Smooth muscle cell of the umbilical artery (primary cell): ENCODE measurements around the gene SPEM3. TPM values are rescaled to one million over a fixed set of nuclear protein-coding genes. Genes with fewer than 3 reads are reported as not detected.

Experiments used
- total RNA-seq: library from RNA; depleted of rRNA; stranded (reverse); fragments of >200 nt; gene quantifications from 2 replicates; pipeline ENCODE4 v1.2.3, GENCODE V29; 2014

SPEM3 gene
- not detected in 2 replicates for total RNA-seq

DNA sequence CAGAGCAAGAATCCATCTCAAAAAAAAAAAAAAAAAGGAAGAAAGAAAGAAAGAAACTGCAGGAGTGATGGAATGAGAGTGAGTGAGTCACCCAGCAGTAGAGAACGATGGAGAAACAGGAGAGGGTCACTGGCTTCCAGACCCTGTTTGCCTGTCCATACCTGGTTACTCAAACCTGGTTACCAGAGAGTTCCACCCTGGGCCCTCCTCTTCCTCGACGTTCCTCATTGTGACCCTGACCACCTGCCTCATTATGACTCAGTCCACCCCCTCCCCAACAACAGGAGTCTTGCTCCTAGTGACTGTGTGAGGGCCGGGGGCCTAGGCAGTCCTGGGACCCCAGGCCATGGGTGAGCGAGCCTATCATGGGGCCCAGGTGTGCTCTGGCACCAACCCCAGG lies at the start of gene SPEM3:
SPEM3 (plus strand) TSS at position 301 of the 400 bp plus-strand sequence; CDS start at position 347, 46 bp downstream.

DNA sequence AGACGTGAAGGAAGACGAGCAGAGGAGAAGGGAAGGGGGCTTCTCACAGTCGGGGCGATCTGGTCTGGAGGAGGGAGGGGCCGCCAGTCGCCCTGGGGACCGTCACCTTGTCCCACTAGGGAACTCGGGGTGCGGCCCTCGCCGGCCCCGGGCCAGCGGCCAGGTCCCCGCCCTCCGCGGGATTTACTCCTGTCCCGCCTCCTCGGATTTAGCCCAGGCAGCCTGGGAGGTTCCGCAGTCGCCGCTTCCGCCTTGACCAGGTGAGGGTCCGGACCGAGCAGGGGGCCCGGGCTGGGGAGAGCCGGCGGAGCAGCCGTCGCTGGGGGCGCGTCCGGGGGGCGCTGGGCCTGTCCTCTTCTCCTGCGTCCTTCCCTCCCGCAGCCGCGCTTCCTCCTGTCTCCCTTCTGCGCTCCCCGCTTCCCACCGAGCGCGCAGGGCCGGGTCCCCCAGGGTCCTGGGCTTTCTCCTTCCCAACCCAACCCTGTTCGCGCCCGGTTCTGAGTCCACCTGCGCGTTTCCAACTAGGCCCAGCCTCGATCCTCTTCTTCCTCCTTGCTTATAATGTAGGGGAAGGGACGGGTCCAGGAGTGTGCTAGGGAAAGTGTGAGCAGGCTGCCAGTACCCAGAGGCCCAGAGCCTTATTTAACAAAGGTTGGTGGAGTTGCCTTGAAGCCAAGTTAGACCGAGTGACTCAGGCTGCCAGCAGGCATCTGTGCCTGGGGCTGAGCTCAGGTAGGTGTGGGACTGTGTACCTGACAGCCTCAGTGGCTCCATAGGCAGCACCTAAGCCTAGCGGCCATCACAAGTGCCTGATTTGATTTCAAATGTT lies 47.6 kb upstream of the SPEM3 start, which contains the start of gene TNK1:
TNK1 (plus strand) TSS at position 235 of the 829 bp plus-strand sequence. CDS start 1,838 bp downstream, outside the sequence.

DNA sequence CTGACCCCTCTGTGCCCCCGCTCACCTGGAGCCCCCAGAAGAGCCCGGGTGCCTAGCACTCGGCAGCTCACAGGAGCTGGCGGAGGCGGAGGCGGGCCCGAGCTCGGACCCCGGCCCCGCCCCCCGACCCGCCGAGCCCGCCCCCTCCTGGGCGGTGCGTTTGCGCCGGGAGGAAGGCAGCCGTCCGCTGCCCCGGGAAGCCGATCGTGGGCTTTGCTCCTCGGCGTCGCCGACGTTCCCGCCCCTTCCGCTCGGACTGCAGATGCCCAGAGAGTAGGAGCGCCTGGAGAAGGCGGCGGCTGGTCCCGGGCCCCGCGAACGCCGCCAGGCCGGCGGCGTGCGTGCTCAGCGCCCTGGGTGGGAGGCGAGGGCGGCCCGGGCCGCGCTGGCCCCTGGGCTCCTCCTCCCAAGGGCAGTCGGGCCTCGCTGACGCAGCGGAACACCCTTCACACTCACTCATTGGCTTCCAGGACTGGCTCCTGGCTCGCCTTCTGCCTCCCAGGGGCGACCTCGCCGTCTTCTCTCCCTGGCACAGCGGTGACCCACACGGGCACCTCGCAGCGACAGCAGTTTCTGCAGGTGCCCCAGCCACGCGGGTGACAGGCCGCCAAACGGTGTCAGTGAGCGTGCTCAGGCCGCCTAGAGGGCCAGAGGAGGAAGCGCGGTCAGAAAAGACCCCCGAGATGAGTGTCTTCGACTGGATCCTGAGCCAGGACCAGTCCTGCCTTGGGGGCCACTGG lies 34.0 kb upstream of the SPEM3 start, which contains the start of gene PLSCR3:
PLSCR3 (minus strand) TSS at position 74 of the 740 bp plus-strand sequence. CDS start 415 bp downstream, outside the sequence.

DNA sequence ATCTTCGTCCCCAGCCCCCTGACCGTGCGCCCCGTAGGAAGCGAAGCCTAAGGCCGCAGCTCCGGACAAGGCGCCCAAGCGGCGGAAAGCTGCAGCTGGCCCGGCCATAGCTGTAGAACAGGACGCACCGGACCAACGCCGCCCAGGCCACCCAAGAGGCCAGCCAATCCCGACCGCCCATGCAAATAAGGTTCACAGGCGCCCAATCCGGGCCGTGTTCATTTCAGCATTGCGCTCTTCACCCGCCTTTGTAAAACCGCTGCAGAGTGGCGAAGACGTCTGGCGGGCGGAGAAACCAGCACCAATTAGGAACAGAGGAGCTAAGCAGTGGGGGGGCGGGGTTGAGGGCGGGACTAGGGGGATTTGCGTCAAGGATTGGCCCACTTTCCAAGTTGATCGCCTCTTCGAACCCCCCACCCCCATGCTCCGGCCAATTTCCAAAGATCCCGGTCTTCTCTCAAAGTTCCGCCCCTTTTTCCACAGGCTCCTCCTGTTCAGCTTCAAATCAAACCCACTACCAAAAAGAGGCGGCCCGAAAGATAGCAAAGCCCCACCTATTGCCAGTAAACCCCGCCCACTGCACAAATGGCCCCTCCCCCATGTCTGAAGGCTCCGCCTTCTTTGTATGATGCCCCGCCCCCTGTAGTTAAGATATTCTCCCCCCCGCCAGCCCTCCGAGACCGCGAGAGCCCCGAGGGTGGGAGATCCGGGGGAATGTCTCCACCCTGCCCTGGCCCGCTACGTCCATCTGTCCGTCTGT lies 24.5 kb upstream of the SPEM3 start, which contains the start of gene TMEM256:
TMEM256 (minus strand) TSS at position 121 of the 760 bp plus-strand sequence; CDS start at position 108, 13 bp downstream.

DNA sequence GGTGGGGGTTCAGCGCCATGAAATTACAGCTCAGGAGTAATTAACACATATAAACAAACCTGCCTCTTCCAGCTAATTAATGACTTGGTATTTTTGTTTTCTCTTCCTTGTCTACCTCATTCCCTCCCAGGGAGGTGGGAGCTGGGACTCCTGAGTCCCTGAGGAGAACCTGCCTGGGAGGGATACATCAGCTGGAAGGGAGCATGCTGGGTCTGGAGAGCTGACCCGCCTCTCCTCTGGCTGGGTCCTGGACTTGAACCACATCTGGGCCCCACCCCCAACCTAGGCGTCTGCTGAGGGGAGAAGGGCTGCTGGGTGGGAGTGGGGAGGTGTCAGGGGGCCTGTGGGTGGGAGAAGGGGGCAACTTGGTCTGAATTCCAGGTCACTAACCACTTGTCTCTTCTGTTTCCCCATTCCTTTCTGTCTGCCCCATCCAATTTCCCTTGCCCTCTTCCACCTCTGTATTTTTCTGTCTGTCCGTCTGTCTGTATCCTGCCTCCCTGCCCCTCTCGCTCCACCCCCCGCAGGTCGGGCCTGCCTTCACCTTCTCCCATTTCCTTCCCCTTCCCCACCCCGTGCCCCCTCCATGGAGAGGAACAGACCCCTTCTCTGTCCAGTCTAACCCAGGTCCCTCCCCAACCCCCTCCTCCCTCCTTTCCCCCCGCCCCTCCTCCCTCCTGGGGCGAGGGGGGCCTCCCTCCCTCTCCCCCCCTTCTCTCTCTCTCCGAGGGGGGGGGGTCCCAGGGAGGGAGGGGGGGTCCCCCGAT lies 21.0 kb upstream of the SPEM3 start, which contains the start of gene NLGN2:
NLGN2 (plus strand) TSS at position 361 of the 767 bp plus-strand sequence. CDS start 411 bp downstream, outside the sequence.

DNA sequence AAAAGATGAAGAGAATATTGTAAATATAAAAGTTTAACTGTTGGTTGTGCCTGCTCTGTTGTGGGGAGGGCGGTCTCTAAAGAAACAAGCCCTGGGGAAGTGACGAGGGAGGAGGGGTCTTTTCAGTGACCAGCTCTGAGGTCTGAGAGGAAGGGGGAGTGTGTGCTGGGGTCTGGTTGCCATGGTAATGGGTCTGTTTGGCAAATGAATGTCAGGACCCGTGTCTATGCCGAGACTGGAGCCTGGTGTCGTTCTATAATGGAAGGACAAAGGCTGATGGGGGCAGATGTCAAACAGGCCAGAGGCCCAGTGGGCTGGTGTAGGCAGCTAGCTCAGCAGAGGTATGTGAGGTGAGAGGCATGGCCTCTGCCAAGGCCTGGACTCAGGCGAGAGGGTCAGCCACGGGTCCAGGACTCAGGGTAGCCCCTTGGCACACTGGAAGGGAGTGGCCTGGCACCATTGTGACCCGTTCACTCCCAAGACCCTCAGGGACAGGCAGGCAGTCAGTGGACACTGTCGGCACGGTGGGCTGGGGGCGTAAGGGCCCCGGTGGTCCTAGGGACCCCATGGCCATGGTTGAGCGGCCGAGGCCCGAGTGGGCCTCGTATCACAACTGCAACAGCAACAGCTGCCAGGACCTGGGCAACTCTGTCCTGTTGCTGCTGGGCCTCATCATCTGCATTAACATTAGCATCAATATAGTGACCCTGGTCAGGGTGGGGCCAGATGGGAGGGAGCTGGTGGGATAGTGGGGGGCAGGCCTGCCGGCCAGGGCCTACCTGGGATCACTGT lies 8.6 kb upstream of the SPEM3 start, which contains the start of gene SPEM1:
SPEM1 (plus strand) TSS at position 506 of the 792 bp plus-strand sequence; CDS start at position 567, 61 bp downstream.

DNA sequence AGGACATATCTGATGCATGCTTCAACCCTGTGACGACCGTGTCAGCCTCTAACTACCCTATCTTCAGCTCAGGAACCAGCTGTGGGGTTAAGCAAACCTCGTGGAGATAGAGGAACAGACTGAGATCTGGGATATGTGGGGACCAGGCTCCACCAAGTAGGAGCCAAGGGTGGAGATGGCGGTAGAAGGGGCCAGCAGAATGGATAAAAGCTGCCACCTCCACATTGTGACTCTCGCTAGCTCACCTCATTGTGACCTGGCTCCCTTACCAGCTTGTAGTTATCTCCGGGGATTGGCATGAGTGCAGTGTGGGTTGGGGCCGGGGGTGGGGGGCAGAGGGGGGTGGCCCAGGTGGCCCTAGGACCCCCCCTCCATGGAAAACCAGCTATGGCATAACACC lies 3.3 kb upstream of the SPEM3 start, which contains the start of gene SPEM2:
SPEM2 (plus strand) TSS at position 301 of the 400 bp plus-strand sequence; CDS start at position 374, 73 bp downstream.

DNA sequence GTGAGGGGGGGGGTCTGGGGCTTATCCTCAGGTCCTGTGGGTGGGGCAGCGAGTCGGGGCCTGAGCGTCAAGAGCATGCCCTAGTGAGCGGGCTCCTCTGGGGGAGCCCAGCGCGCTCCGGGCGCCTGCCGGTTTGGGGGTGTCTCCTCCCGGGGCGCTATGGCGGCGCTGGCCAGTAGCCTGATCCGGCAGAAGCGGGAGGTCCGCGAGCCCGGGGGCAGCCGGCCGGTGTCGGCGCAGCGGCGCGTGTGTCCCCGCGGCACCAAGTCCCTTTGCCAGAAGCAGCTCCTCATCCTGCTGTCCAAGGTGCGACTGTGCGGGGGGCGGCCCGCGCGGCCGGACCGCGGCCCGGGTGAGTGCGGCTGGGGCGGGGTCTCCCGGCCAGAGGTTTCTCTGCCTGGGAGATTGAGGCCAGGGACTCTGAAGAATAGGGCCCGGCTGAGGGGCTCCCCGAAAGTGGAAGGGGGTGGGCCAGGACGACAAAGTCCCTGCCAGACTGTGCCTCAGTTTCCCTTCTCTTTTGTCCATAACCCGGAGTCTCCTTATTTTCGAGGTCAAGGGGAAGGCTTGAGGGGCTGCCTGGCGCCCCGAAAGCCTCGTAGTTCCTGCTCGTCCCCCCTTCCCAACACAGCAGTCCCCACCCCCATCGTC lies 10.9 kb downstream of the SPEM3 start, which contains the start of gene FGF11:
FGF11 (plus strand) TSS at position 51 of the 651 bp plus-strand sequence; CDS start at position 160, 109 bp downstream.

DNA sequence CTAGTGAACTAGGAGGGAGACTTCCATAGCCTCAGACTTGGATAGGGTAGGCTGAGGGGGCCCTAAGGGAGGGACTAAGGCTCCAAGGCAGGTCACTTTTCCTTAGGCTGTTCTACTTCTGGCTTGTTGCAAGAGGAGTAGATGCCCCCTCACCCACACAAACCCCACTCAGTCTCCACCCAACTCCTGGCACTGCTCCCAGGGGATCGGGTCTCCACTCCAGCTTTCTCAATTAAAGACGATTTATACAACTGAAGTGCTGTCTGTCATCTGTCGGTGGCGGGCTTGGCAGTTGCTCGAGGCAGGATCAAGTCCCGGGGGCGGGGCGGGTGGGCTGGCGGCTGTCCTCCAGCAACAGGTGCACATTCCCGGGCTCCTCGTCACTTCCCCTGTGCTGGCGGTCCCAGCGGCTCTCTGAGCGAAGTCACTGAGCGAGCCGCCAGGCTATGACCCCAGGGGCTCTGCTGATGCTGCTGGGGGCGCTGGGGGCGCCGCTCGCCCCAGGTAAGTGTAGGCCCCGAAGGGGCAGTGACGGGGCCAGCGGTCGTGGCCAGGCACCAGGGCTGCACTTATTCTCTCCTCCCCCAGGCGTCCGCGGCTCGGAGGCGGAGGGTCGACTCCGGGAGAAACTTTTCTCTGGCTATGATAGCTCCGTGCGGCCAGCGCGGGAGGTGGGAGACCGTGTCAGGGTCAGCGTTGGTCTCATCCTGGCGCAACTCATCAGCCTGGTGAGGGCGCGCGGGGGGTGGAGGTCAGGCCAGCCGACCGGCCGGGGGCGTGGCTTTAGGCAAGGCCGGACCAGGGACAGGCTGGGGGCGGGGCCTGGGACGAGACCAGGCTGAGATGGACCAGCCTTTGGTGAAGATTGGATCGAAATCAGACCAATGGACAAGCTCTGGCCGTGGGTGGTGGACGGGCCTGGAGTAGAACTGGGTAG lies 16.3 kb downstream of the SPEM3 start, which contains the start of gene CHRNB1:
CHRNB1 (plus strand) TSS at position 380 of the 937 bp plus-strand sequence; CDS start at position 447, 67 bp downstream.

DNA sequence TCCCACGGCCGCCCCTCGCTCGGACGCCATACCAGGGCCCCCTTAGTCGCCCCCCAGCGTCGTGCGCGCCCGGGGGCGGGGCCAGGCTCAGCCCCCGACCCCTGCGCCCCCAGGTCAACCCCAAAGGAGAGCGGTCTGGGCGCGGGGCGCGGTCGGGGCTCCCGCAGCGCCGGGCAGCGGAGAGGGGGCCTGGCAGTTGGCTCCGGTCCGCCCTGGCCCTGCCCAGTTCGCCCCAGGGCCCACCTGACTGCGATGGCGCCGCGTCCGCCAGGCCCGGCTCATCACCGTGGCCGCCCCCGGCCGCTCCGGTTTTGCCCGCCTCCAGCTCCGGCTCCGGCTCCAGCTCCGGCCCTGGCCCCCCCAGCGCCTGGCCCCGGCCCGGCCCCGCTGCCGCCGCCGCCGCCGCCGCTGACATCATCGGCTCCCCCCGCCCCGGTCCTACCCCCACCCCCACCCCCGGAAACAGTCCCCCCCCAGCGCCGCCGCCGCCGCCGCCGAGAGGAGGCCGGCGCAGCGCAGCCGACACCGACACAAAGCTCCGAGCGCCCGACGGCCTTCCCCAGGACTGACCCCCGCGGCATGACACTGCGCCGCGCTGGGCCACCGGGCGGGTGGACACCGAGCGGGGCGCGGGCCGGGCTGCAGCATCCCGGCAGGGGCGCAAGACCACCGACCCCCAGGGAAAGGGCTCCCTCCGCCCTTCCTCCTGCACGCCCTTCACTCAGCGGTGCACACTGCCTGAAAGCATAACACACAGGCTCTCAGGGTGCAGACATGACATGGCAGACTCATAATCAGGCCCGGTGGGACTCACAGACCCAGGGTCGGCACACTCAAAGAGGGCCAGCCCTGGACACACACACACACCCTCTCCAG lies 50.8 kb downstream of the SPEM3 start, which contains the start of gene ZBTB4:
ZBTB4 (minus strand) TSS at position 419 of the 876 bp plus-strand sequence. CDS start 12,830 bp downstream, outside the sequence.

DNA sequence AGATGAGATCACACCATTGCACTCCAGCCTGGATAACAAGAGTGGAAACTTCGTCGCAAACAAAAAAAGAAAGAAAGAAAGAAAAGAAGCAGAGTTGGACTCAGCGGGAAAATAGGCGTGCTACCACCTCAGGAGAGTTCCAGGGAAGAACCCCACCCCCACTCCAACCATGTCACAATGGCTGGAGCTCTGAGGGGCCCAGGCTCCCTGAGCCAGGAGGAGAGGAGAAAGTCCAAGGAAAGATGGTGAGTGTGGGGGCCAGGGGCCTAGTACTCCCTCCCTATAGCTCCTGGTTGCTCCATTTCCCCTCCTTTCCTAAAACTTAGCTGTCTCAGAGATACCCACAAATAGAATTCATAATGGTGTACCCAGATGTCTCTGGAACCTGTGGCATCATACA lies 52.6 kb downstream of the SPEM3 start, which contains the start of gene SLC35G6:
SLC35G6 (plus strand) TSS at position 172 of the 400 bp plus-strand sequence; CDS start at position 243, 71 bp downstream.

Other genes starting within 250 kb of the SPEM3 start
- gene ASGR1, start 249.5 kb upstream of the SPEM3 start, total RNA-seq, result 1.1 and 1.2 TPM in 2 replicates
- gene DLG4, start 209.0 kb upstream of the SPEM3 start, total RNA-seq, result 28.8 and 39.5 TPM in 2 replicates
- 209 and 256 TPM in 2 replicates for gene ACADVL, start 208.9 kb upstream of the SPEM3 start, total RNA-seq
- gene DVL2, start 194.3 kb upstream of the SPEM3 start, total RNA-seq, result 60.4 and 61.2 TPM in 2 replicates
- gene PHF23, start 189.4 kb upstream of the SPEM3 start, total RNA-seq, result 33.0 and 41.3 TPM in 2 replicates
- gene GABARAP, start 186.4 kb upstream of the SPEM3 start, total RNA-seq, result 153 and 179 TPM in 2 replicates
- 32.1 and 51.9 TPM in 2 replicates for gene CTDNEP1, start 177.1 kb upstream of the SPEM3 start, total RNA-seq
- 23.2 and 30.9 TPM in 2 replicates for gene ELP5, start 176.6 kb upstream of the SPEM3 start, total RNA-seq
- gene CLDN7, start 166.4 kb upstream of the SPEM3 start, total RNA-seq, result 0.60 TPM in 1 of 2 replicates, not detected in the other
- not detected in 2 replicates for gene SLC2A4, start 147.1 kb upstream of the SPEM3 start, total RNA-seq
- not detected in 2 replicates for gene YBX2, start 134.2 kb upstream of the SPEM3 start, total RNA-seq
- 513 and 520 TPM in 2 replicates for gene EIF5A, start 121.2 kb upstream of the SPEM3 start, total RNA-seq
- 24.6 and 29.5 TPM in 2 replicates for gene GPS2, start 113.5 kb upstream of the SPEM3 start, total RNA-seq
- 20.8 and 24.0 TPM in 2 replicates for gene NEURL4, start 99.5 kb upstream of the SPEM3 start, total RNA-seq
- gene ACAP1, start 92.3 kb upstream of the SPEM3 start, total RNA-seq, result 0.09 and 4.8 TPM in 2 replicates
- gene KCTD11, start 76.7 kb upstream of the SPEM3 start, total RNA-seq, result 14.6 and 15.1 TPM in 2 replicates
- not detected in 2 replicates for gene TMEM95, start 73.7 kb upstream of the SPEM3 start, total RNA-seq
- gene TNK1, start 47.8 kb upstream of the SPEM3 start, total RNA-seq, result 0.09 and 1.2 TPM in 2 replicates
- gene PLSCR3, start 34.3 kb upstream of the SPEM3 start, total RNA-seq, result 22.3 and 65.3 TPM in 2 replicates
- 34.6 and 80.8 TPM in 2 replicates for gene TMEM256, start 24.8 kb upstream of the SPEM3 start, total RNA-seq
- gene NLGN2, start 21.0 kb upstream of the SPEM3 start, total RNA-seq, result 15.1 and 24.1 TPM in 2 replicates
- not detected in 2 replicates for gene SPEM1, start 8.5 kb upstream of the SPEM3 start, total RNA-seq
- not detected in 2 replicates for gene SPEM2, start 3.2 kb upstream of the SPEM3 start, total RNA-seq
- 1.8 and 3.6 TPM in 2 replicates for gene TMEM102, start 6.6 kb downstream of the SPEM3 start, total RNA-seq
- gene FGF11, start 10.7 kb downstream of the SPEM3 start, total RNA-seq, result 5.3 and 7.2 TPM in 2 replicates
- gene CHRNB1, start 16.2 kb downstream of the SPEM3 start, total RNA-seq, result 3.4 and 6.2 TPM in 2 replicates
- gene ZBTB4, start 50.8 kb downstream of the SPEM3 start, total RNA-seq, result 19.6 and 28.2 TPM in 2 replicates
- not detected in 2 replicates for gene SLC35G6, start 52.6 kb downstream of the SPEM3 start, total RNA-seq
- 89.1 and 138 TPM in 2 replicates for gene POLR2A, start 55.5 kb downstream of the SPEM3 start, total RNA-seq
- 7.4 and 16.3 TPM in 2 replicates for gene TNFSF12, start 120.2 kb downstream of the SPEM3 start, total RNA-seq
- 0.83 TPM in 1 of 2 replicates, not detected in the other for gene TNFSF13, start 129.9 kb downstream of the SPEM3 start, total RNA-seq
- gene SENP3, start 133.1 kb downstream of the SPEM3 start, total RNA-seq, result 64.1 and 68.3 TPM in 2 replicates
- 5.6 and 14.5 TPM in 2 replicates for gene CD68, start 150.8 kb downstream of the SPEM3 start, total RNA-seq
- 66.1 and 69.8 TPM in 2 replicates for gene MPDU1, start 155.0 kb downstream of the SPEM3 start, total RNA-seq
- 0.30 and 0.32 TPM in 2 replicates for gene SOX15, start 161.2 kb downstream of the SPEM3 start, total RNA-seq
- 50.5 and 56.3 TPM in 2 replicates for gene FXR2, start 186.0 kb downstream of the SPEM3 start, total RNA-seq
- 18.7 and 37.4 TPM in 2 replicates for gene SAT2, start 199.0 kb downstream of the SPEM3 start, total RNA-seq
- gene SHBG, start 201.3 kb downstream of the SPEM3 start, total RNA-seq, result 0.37 TPM in 1 of 2 replicates, not detected in the other
- gene ATP1B2, start 222.1 kb downstream of the SPEM3 start, total RNA-seq, result not detected in 2 replicates